H1 (cell line): ENCODE measurements around the gene LRRC17. TPM values are rescaled to one million over a fixed set of nuclear protein-coding genes. Genes with fewer than 3 reads are reported as not detected.

Experiments
- BACH1 ChIP-seq: IDR thresholded peaks from 2 replicates; pipeline ENCODE4 v1.6.1; 2012; ENCODE audit warnings: low read length, improper control_type of control experiment
- BRCA1 ChIP-seq: IDR thresholded peaks from 2 replicates; pipeline ENCODE4 v1.6.1; 2012; ENCODE audit warnings: low read depth, low read length, improper control_type of control experiment
- CHD1 ChIP-seq: IDR thresholded peaks from 2 replicates; pipeline ENCODE4 v1.6.1; 2012; ENCODE audit warnings: low read depth, low read length, improper control_type of control experiment
- CHD7 ChIP-seq: fragments of 300-600 bp; sonication (generic); IDR thresholded peaks from 2 replicates; pipeline ENCODE4 v1.7.1; 2012; ENCODE audit warnings: low read length, moderate library complexity, mild to moderate bottlenecking, inconsistent platforms; ENCODE audit not compliant: insufficient replicate concordance
- JUN ChIP-seq: IDR thresholded peaks from 2 replicates; pipeline ENCODE4 v1.6.1; 2011; ENCODE audit warnings: low read depth, mild to moderate bottlenecking, improper control_type of control experiment, low read length
- TBP ChIP-seq: IDR thresholded peaks from 2 replicates; pipeline ENCODE4 v1.6.1; 2011; ENCODE audit warnings: low read depth, low read length, improper control_type of control experiment
- polyA plus RNA-seq, 7 experiments: library from polyadenylated mRNA; depleted of rRNA in 3 of 7; stranded (reverse) in 5 of 7; unstranded in 2 of 7; fragments of >200 nt in 5 of 7; fragments of 200-250 nt in 2 of 7; gene quantifications; 1 replicate in 5 of 7; 2 replicates in 1 of 7; 4 replicates in 1 of 7; pipeline versions ENCODE4 v1.2.1 to v1.2.3, GENCODE V29; 2011 to 2013; ENCODE audit warnings: missing spikeins in 2 of 7, mixed read lengths in 2 of 7
- total RNA-seq: library from RNA; stranded (reverse); fragmentation: NEBNext Ultra II Directional; extraction: Animal tissue kit (Norgen Biotek cat#: 25700); gene quantifications from 2 replicates; pipeline ENCODE4 v1.2.1, GENCODE V29; 2021

The LRRC17 gene
- total and polyA plus RNA-seq, 2 of the 8 experiments (the other 6 are each of a cell fraction or from before 2014, with no cell fraction given): 3.0 TPM

GRCh38 chr7:102869195-102869594, 43.6 kb upstream of the LRRC17 start (continued):
- TF ChIP-seq CHD7 (no peak), TBP (no peak), BACH1 (no peak), CHD1 (no peak), BRCA1 (no peak), JUN (no peak)
